NCI-H446 treated with DMSO at 0.1 percent for 48 hours (cell line): Measurements from ENCODE around the gene ARMCX5.

ENCODE experiments used
- DNase-seq: peaks from one replicate; lab custom pipeline; 2025; lab: John Stamatoyannopoulos, UW

ARMCX5 gene

GRCh38 chrX:102599084-102599950 lies at the start of gene ARMCX5:
Gene ARMCX5, plus strand, starts transcription at chrX:102599515. Its CDS starts 2,627 bp downstream, at chrX:102602142.
- peak; percentile 78 for DNase-seq

GRCh38 chrX:102558607-102559006 lies 40.7 kb upstream of the ARMCX5 start:
- no peak for DNase-seq

DNA sequence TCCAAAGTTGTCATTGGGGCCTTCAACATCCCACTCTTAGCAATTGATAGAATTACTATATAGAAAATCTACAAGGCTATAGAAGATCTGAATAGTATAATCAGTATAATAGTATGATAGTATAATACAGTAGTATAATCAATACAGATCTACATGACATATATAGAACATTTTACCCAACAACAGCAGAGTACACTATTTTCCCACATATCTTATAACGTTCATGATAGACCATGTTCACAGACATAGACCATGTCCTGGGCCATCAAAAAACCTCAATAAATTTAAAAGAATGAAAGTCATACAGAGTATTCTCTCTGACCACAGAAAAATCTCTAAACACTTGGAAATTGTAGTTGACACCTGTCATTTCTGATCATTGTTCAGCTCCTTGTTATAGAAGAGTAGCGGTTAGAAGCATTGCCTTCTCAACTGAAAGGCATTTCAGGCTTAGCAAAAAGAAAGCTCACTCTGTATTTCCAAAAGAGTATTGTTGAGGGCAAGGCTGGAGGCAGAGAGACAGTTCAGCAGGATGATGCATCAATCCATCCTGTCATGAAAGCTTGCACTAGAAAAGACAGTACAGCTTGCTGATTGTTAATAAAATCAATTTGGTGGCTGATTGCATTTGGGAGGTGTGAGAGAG lies 38.8 kb upstream of the ARMCX5 start:
- no peak for DNase-seq

DNA sequence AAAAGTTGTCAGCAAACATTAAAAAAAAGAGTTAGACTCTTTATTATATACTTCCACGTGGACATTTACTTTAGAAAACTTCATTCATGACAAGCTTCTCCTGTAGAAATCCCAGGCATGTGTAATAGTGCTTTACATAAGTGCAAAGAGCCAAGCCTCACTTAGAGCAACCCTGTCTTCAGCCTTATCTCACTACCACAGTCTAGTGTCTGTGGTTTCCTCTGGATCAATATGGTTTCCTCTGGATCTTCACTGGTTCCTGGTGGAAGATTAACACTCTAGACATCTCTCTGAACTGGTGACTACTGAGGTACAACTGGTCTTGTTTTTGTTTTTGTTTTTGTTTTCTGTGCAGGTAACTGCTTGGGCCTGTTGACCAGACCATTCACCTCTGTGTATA lies 18.4 kb upstream of the ARMCX5 start:
- no peak for DNase-seq

GRCh38 chrX:102593367-102593766 lies 5.9 kb upstream of the ARMCX5 start:
- no peak for DNase-seq

DNA sequence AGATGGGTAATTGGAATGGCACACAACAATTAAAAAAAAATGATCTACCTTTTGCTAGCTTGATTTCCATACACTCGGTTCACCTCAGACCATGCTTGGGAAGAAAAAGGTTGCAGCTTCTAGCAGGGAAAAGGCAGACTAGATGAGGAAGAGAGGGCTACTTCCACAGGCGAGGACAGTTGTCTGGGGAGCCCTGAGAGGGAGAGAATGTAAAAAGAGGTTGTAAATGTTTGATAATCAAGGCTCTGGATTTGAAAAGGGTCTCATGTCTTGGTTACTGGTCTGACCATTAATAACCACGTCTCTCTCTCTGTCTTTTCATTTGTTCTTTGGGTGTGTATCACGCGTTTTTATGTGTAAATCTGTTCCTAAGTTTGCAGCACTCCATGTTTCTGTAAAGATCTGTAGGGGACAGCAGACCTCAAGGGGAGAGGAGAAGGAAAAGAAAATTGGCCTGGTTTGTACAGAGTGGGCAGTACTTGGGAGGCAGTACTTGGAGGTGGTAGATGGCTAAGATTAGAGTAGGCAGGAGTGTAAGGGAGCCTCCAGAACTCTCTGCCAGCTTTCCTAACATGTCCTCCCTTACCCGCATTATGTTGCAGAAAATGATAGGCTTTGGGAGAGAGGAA lies 750 bp downstream of the ARMCX5 start:
- DNase-seq, result no peak

DNA sequence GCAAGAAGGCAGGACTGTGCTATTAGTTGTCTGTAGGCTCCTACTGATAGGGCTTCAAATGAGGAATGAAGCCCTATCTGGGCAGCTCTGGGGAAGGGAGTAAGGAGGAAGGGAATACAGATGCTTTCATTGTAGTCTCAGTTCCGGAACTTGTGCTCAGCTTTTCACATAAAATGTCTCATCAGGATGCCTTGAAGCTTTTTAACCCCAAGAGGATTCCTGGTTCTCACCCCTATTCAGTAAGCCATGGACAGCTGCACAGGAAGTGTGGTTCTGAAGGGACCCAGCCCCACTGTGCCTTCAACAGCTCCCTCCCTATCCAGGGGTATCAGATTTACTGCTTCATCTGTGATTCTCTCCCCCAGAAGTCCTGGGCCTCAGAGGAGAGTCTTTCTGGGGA lies 5.0 kb downstream of the ARMCX5 start:
- no peak for DNase-seq

GRCh38 chrX:102606115-102606514 lies 6.8 kb downstream of the ARMCX5 start:
- no peak for DNase-seq

- no peak for DNase-seq
Measured at GRCh38 chrX:102610905-102611304, 11.6 kb downstream of the ARMCX5 start.

DNA sequence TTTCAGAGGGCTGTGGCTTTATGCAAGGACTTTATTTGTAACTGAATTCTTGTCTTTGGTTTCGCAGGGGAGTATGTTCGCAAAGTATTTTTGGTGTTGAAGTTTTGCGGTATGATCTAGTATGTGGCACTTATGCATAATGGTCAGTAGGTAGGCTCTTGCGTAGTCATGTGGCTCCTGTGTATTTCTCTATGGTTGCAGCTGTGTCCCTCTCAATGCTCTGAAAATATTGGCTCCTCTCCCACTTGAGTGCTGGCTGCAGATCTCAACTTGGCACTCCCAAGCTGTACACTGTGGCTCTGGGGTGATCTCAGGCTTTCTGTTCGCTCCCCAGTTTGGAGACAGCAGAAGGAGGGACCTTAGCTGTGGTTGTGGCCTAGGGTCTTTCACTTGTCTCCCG lies 24.8 kb downstream of the ARMCX5 start:
- DNase-seq, result no peak

- no peak for DNase-seq
Measured at GRCh38 chrX:102627640-102628039, 28.3 kb downstream of the ARMCX5 start.

DNA sequence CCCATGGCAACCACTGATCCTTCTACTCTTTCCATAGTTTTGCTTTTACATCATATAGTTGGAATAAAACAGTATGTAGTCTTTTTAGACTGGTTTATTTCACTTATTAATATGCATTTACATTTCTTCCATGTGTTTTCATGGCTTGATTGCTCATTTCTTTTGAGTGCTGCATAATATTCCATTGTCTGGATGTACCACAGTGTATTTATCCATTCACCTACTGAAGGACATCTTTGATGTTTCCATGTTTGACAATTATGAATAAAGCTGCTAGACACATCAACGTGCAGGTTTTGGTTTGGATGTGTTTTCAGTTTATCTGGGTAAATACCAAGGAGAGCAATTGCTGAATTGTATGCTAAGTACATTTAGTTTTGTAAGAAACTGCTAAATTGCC lies 38.2 kb downstream of the ARMCX5 start:
- no peak for DNase-seq

DNA sequence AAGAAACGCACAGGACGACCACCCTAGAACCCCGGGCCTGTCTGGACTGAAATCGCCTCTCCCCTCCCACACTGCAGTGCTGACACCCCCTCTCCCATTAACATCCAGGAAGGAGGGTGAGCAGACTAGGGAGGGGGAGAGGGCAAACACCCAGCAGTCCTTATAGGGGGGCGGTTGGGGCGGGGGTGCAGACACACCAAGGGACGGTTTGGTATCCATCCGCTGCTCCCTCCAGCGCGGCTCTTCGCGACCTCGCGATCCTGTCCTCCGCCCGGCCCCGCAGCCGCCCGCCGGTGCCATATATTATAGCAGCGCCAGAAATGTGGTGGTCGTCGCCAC lies 51.6 kb downstream of the ARMCX5 start:
- DNase-seq, result no peak

DNA sequence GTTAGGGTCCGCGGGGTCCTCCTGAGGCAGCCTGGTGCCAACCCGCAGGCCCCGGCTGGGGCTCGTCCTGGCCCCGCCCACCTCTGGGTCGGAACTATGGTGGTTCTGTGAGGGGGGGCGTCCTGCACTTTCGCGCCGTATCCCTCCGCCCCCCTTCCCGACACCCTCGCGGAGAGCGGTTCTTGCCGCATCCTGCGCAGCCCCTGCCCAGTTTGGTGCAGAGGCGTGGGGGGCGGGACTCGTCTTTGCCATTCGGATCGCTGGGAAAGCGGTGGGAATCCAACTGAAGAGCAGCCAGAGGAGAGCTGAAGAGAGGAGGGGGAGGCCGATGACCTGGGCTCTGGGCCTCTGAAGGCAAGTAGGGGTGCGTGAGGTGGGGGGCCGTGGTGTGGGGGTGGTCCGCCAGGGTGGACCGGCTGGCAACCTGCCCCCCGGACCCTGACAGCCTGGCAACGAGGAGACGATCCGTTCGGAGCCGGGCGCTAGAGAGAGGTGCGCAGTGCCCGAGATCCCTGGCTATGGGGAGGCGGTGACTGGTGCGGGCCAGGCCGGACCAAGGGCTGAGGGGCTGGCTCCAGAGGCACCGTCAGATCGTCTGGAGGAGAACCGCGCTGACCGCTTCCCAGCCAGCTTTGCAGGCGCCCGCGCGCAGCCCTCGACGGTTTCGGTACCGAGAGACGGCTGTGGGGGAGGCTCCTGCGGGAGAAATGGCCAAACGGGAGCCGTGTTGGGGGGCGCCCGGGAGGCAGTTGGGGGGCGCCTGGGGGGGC lies 52.1 kb downstream of the ARMCX5 start, which contains the start of gene GPRASP1:
GPRASP1 (plus strand) TSS at position 242 of the 770 bp plus-strand sequence. CDS start 2,431 bp downstream, outside the sequence.
- DNase-seq, result no peak

DNA sequence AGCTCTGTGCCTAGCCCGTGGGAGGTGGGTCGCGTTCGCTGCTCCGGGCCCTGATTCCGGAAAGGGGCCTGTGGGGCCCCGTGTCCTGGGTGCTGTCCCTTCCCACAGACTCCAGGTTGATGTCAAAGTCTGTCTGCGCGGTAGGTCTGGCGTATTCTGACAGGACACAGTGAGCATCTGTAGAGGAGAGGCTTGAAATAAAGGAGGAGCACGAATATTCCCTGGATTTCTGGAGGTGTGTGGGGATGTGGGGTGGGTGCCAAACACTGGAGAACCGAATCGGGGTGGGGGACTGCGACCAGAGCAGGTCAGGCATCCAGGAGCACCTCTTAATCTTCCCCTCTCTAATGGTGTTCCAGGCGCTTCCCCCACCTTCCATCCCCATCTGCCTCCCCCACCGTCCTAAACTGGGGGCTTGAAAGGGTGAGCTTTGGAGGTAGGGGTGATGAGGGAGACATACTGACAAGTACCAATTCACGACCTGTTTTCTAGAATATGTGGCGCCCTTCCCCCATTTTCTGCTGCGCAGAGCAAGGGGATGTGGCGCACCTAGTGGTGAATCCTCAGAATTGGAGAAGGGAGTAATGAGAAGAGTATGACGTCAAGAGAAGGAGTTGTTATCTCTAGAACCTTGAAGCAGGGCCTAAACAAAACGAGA lies 52.8 kb downstream of the ARMCX5 start:
- no peak for DNase-seq
